GM12873 (cell line): ENCODE measurements around the gene EVC2.

Source experiments
- TF ChIP-seq, protein P1 (sequence below): IDR thresholded peaks from 2 replicates; pipeline ENCODE4 v1.5.1; 2012; ENCODE audit warnings: low read depth, mild to moderate bottlenecking, moderate library complexity, low read length, control low read depth; ENCODE audit not compliant: insufficient read depth; ENCODE audit errors: missing control alignments

The EVC2 gene

DNA sequence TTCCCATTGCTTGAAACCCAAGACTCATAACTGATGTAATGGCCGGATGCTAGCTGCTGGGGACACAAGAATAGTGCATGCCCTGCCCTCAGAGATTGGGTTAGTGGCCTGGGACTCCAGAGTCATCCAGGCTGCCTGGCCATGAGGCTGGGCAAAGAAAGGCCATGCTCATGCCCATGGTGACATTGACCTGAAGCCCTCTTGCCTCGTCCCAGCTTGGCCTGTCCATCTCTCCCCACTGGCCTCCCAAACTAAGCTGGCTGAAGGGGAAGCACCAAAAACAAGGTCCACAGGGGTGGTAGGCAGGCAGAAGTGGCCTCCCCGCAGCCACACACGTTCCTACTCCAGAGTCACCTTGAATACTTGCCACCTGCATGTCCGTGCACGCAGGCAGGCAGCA, 141.8 kb downstream of the EVC2 start:
- TF ChIP-seq, protein P1, sequence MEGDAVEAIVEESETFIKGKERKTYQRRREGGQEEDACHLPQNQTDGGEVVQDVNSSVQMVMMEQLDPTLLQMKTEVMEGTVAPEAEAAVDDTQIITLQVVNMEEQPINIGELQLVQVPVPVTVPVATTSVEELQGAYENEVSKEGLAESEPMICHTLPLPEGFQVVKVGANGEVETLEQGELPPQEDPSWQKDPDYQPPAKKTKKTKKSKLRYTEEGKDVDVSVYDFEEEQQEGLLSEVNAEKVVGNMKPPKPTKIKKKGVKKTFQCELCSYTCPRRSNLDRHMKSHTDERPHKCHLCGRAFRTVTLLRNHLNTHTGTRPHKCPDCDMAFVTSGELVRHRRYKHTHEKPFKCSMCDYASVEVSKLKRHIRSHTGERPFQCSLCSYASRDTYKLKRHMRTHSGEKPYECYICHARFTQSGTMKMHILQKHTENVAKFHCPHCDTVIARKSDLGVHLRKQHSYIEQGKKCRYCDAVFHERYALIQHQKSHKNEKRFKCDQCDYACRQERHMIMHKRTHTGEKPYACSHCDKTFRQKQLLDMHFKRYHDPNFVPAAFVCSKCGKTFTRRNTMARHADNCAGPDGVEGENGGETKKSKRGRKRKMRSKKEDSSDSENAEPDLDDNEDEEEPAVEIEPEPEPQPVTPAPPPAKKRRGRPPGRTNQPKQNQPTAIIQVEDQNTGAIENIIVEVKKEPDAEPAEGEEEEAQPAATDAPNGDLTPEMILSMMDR, result no peak

- TF ChIP-seq, protein P1, result no peak
Measured at GRCh38 chr4:5563856-5564255, 144.5 kb downstream of the EVC2 start.

GRCh38 chr4:5562476-5562875, 145.9 kb downstream of the EVC2 start:
- TF ChIP-seq, protein P1, result no peak

- TF ChIP-seq, protein P1, result no peak
Measured at GRCh38 chr4:5561286-5561685, 147.1 kb downstream of the EVC2 start.

DNA sequence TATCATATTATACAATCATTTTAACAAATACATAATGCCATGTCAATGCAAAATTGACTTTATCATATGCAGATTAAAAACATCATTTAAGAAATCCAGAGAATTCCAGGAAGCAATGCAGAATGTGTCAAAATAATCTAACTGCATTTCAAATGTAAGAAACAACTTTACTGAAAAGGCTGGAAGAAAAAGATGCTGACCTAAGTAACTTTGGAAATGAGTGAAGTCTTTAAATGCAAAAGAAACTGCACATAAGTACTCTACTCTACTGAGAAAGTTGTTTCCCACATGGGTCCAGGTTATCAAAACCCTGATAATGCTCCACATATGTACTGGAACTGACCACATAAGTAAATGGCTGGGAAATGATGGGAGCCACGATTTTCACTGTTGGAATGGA, 149.9 kb downstream of the EVC2 start:
- TF ChIP-seq, protein P1, result no peak

- TF ChIP-seq, protein P1, result no peak
Measured at GRCh38 chr4:5554376-5554775, 154.0 kb downstream of the EVC2 start.

DNA sequence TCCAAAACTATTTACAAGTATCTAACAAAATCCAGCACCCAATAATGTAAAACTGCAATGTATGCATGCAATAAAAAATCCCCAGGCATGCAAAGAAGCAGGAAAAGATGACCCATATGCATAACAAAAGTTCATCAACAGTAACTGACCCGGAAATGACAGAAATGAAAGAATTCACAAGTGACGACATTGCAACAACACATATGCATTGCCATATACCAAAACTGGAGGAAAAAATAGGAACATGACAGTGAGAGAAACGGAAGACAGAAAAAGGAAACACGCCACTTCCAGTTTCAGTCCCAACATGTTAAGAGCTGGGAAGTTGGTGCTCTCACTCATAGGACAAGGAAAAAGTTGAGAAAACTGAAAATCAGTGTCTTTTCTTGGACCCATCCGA, 154.6 kb downstream of the EVC2 start:
- TF ChIP-seq, protein P1, result no peak
